Suprapubic skin (tissue), 4 donors: ENCODE measurements around the gene CDK18. TPM values are rescaled to one million over a fixed set of nuclear protein-coding genes. Genes with fewer than 3 reads are reported as not detected.

Source experiments
- DNase-seq, 2 donors: peaks; one replicate each; pipeline ENCODE4 v3.0.0-alpha.2; 2019; ENCODE audit warnings: low spot score in 2 of 2
- H3K27ac ChIP-seq: fragments of 200-600 bp; sonication (generic); one replicate; pipeline ENCODE4 v1.5.1; 2019
- H3K27me3 ChIP-seq: fragments of 200-600 bp; sonication (generic); one replicate; pipeline ENCODE4 v1.5.1; 2019
- H3K36me3 ChIP-seq: fragments of 200-600 bp; sonication (generic); one replicate; pipeline ENCODE4 v1.5.1; 2019
- H3K4me1 ChIP-seq: fragments of 200-600 bp; sonication (generic); one replicate; pipeline ENCODE4 v1.5.1; 2019
- H3K4me3 ChIP-seq: fragments of 200-600 bp; sonication (generic); one replicate; pipeline ENCODE4 v1.5.1; 2019; ENCODE audit warnings: mild to moderate bottlenecking
- H3K9me3 ChIP-seq: fragments of 200-600 bp; sonication (generic); one replicate; pipeline ENCODE4 v1.5.1; 2019
- CTCF ChIP-seq, 2 donors: fragments of 200-600 bp in 1 of 2; fragments of 450-650 bp in 1 of 2; sonication (generic) in 1 of 2; IDR thresholded peaks; one replicate each; pipeline ENCODE4 v1.5.1; 2016 to 2019; ENCODE audit warnings: antibody characterized with exemption in 2 of 2, mild to moderate bottlenecking in 1 of 2, moderate library complexity in 1 of 2
- EP300 ChIP-seq: sonication (generic); formaldehyde crosslinking; IDR thresholded peaks from one replicate; pipeline ENCODE4 v1.6.1; 2017; ENCODE audit warnings: antibody characterized with exemption
- POLR2A ChIP-seq, 2 donors: fragments of 450-650 bp; IDR thresholded peaks; one replicate each; pipeline ENCODE4 v1.6.1; 2017; ENCODE audit warnings: antibody characterized with exemption in 2 of 2, mild to moderate bottlenecking in 2 of 2, moderate library complexity in 2 of 2
- POLR2AphosphoS5 ChIP-seq, 3 donors: sonication (generic); formaldehyde crosslinking; IDR thresholded peaks; one replicate each; pipeline ENCODE4 v1.6.1; 2017; ENCODE audit warnings: antibody characterized with exemption in 3 of 3
- WGBS: methylation state at CpG from one replicate; pipeline ENCODE4 v1.1.5; 2018; 5-methylcytosine and 5-hydroxymethylcytosine counted together
- total RNA-seq, 4 donors: library from RNA; depleted of rRNA; stranded (reverse); fragments of >200 nt; gene quantifications; one replicate each; pipeline ENCODE4 v1.1.0, GENCODE V29; 2016

CDK18 gene
- total RNA-seq, 4 donors from 2014 or later, result 2.7 to 9.7 (median 4.7) TPM

GRCh38 chr1:205579711-205580110 lies 75.2 kb downstream of the CDK18 start:
- H3K27me3 ChIP-seq, result peaks cover 22% of the 10 kb centered on the region
- H3K4me3 ChIP-seq, result no peak overlapping the region
- H3K36me3 ChIP-seq, result no peaks in the 10 kb centered on the region
- H3K4me1 ChIP-seq, result peaks cover 21% of the 10 kb centered on the region
- peak overlapping the region; percentile 20 for H3K27ac ChIP-seq
- H3K9me3 ChIP-seq, result no peaks in the 10 kb centered on the region
- DNase-seq, result peak; percentile 54 to 56
- 85% methylated on average over 12 of the region's 12 CpGs for WGBS
- no peak for TF ChIP-seq POLR2AphosphoS5 (IDR thresholded peaks at IDR 0.05)

- H3K4me3 ChIP-seq, result no peak overlapping the region
- H3K27me3 ChIP-seq, result peaks cover 16% of the 10 kb centered on the region
- 80% methylated on average over 13 of the region's 15 CpGs for WGBS
- DNase-seq, result peak; percentile 45 to 55
- no peaks in the 10 kb centered on the region for H3K9me3 ChIP-seq
- H3K36me3 ChIP-seq, result no peaks in the 10 kb centered on the region
- H3K27ac ChIP-seq, result no peak overlapping the region
- H3K4me1 ChIP-seq, result peaks cover 21% of the 10 kb centered on the region
- TF ChIP-seq POLR2A (IDR thresholded peaks at IDR 0.05), result no peak
- TF ChIP-seq POLR2AphosphoS5 (IDR thresholded peaks at IDR 0.05), result no peak
- no peak for TF ChIP-seq CTCF (IDR thresholded peaks at IDR 0.05)
Observed at GRCh38 chr1:205580140-205580922, 75.9 kb downstream of the CDK18 start.

- Histone ChIP-seq H3K36me3 (no peaks in the 10 kb centered on the region), H3K4me3 (no peak overlapping the region), H3K27me3 (peaks cover 16% of the 10 kb centered on the region), H3K4me1 (peaks cover 26% of the 10 kb centered on the region), H3K27ac (no peak overlapping the region), H3K9me3 (no peaks in the 10 kb centered on the region)
- 83% methylated on average over 2 of the region's 3 CpGs for whole genome bisulfite sequencing
- TF ChIP-seq POLR2A (IDR thresholded peaks at IDR 0.05), result no peak
- TF ChIP-seq POLR2AphosphoS5 (IDR thresholded peaks at IDR 0.05), result no peak
- DNase-seq, result peak in 1 of 2 donors; percentile 74
Observed at GRCh38 chr1:205580923-205581180, 76.4 kb downstream of the CDK18 start.

GRCh38 chr1:205581321-205581980 lies 77.0 kb downstream of the CDK18 start:
- H3K9me3 ChIP-seq, result no peaks in the 10 kb centered on the region
- peak; percentile 46 to 71 for DNase-seq
- no peak for TF ChIP-seq POLR2A (IDR thresholded peaks at IDR 0.05)
- TF ChIP-seq EP300, result no peak
- TF ChIP-seq CTCF (IDR thresholded peaks at IDR 0.05), result no peak
- no peak for TF ChIP-seq POLR2AphosphoS5 (IDR thresholded peaks at IDR 0.05)
- no peaks in the 10 kb centered on the region for H3K36me3 ChIP-seq
- H3K4me1 ChIP-seq, result peaks cover 28% of the 10 kb centered on the region
- 93% methylated on average over 2 of the region's 9 CpGs for WGBS
- H3K4me3 ChIP-seq, result no peak overlapping the region
- H3K27ac ChIP-seq, result peak overlapping the region; percentile 72
- peaks cover 16% of the 10 kb centered on the region for H3K27me3 ChIP-seq

- Histone ChIP-seq H3K27ac (peak overlapping the region; percentile 72), H3K27me3 (peaks cover 16% of the 10 kb centered on the region), H3K36me3 (no peaks in the 10 kb centered on the region), H3K4me3 (no peak overlapping the region), H3K4me1 (peaks cover 28% of the 10 kb centered on the region), H3K9me3 (no peaks in the 10 kb centered on the region)
- 51% methylated on average over 11 of the region's 11 CpGs for WGBS
- TF ChIP-seq EP300, result no peak
- no peak for TF ChIP-seq POLR2A (IDR thresholded peaks at IDR 0.05)
- no peak for TF ChIP-seq CTCF (IDR thresholded peaks at IDR 0.05)
- TF ChIP-seq POLR2AphosphoS5 (IDR thresholded peaks at IDR 0.05), result no peak
- DNase-seq, result peak; percentile 24 to 60
Observed at GRCh38 chr1:205582046-205582445, 77.6 kb downstream of the CDK18 start.

Other genes with a start within 250 kb of the CDK18 start
- gene NUAK2, start 182.9 kb upstream of the CDK18 start, total RNA-seq, result 10 to 100 TPM; 16.2 to 41.2 (median 30.2) TPM
- gene KLHDC8A, start 147.7 kb upstream of the CDK18 start, total RNA-seq, result 1 to 10 TPM in 1 of 4 donors, under 1 TPM in 2, not detected in 1; 0.30 to 3.5 (median 0.62) TPM
- gene LEMD1, start 82.6 kb upstream of the CDK18 start, total RNA-seq, result 1 to 10 TPM in 1 of 4 donors, not detected in 3; 5.1 TPM
- not detected for gene BLACAT1, start 48.6 kb upstream of the CDK18 start, total RNA-seq
- gene ELK4, start 127.3 kb downstream of the CDK18 start, total RNA-seq, result 10 to 100 TPM; 30.9 to 52.6 (median 43.8) TPM
- 1 to 10 TPM; 1.4 to 3.3 (median 2.2) TPM for gene SLC45A3, start 175.8 kb downstream of the CDK18 start, total RNA-seq
- 10 to 100 TPM; 48.7 to 73.0 (median 60.3) TPM for gene NUCKS1, start 245.5 kb downstream of the CDK18 start, total RNA-seq